ENCODE measurements around the gene MC3R. TPM values are rescaled to one million over a fixed set of nuclear protein-coding genes. Genes with fewer than 3 reads are reported as not detected.
"Not testable (repeated sequence)": the region's sequence is repeated elsewhere in the genome, so short reads cannot be mapped to it uniquely, and the experiment has no call there.

MC3R gene
- total and polyA plus RNA-seq, 2 of the 8 experiments (the other 6 are each of a cell fraction or from before 2014, with no cell fraction given) = not detected

GRCh38 chr20:56221186-56221585 lies 27.3 kb upstream of the MC3R start:
- H3K36me3 ChIP-seq (ENCODE audit: control insufficient read depth in 2 of 4, insufficient read depth in 4 of 4, low read length in 3 of 4); H3K79me2 ChIP-seq (ENCODE audit: control insufficient read depth in 1 of 2, insufficient read depth in 2 of 2, low read length in 2 of 2); H4K5ac ChIP-seq (ENCODE audit: insufficient read length, low read depth, low read length); H2BK20ac ChIP-seq (ENCODE audit: low read length); H3K4ac ChIP-seq (replicated peaks; ENCODE audit: insufficient read length, low read depth, low read length); H2AK5ac ChIP-seq (ENCODE audit: low read depth, low read length); H3K27ac ChIP-seq (ENCODE audit: low read depth, low read length); H3K23me2 ChIP-seq (ENCODE audit: low read depth, low read length); H4K91ac ChIP-seq (replicated peaks; ENCODE audit: insufficient read length, low read length); H4K8ac ChIP-seq (ENCODE audit: extremely low read depth, insufficient read depth, low read length); H2AFZ ChIP-seq (ENCODE audit: low read length); H4K20me1 ChIP-seq (replicated peaks in 1 of 2; ENCODE audit: control insufficient read depth in 1 of 2, insufficient read depth in 2 of 2, low read length in 2 of 2); DNase-seq (ENCODE audit: low read depth in 1 of 2, low spot score in 2 of 2); H3K4me1 ChIP-seq (replicated peaks in 1 of 4; ENCODE audit: control insufficient read depth in 3 of 4, insufficient read depth in 4 of 4, low read length in 3 of 4); H3K27me3 ChIP-seq (replicated peaks in 1 of 4; ENCODE audit: control insufficient read depth in 3 of 4, extremely low read depth in 1 of 4, insufficient read depth in 3 of 4, low read length in 3 of 4); H2BK12ac ChIP-seq (ENCODE audit: low read depth, low read length); H3K4me2 ChIP-seq (ENCODE audit: insufficient read depth in 1 of 2, low read depth in 2 of 2, low read length in 2 of 2); CTCF ChIA-PET (ENCODE audit: partially characterized antibody); H3K4me3 ChIP-seq (ENCODE audit: extremely low read depth in 1 of 4, insufficient read depth in 2 of 4, low read depth in 3 of 4, low read length in 4 of 4); H3K14ac ChIP-seq (ENCODE audit: insufficient read length); H2BK15ac ChIP-seq (ENCODE audit: low read length); H3K79me1 ChIP-seq (ENCODE audit: low read depth, low read length); H3K9ac ChIP-seq (replicated peaks in 1 of 4; ENCODE audit: extremely low read depth in 1 of 4, low read depth in 3 of 4, low read length in 3 of 4); H2BK5ac ChIP-seq (ENCODE audit: low read depth, low read length); H3K23ac ChIP-seq (ENCODE audit: insufficient read length); POLR2A ChIA-PET (ENCODE audit: partially characterized antibody); H3K18ac ChIP-seq (ENCODE audit: extremely low read depth, low read length); H3K56ac ChIP-seq (replicated peaks; ENCODE audit: insufficient read length, low read depth, low read length); FAIRE-seq; H2BK120ac ChIP-seq (replicated peaks; ENCODE audit: low read depth, low read length): not testable (repeated sequence)
- WGBS, 2 experiments (ENCODE audit: extremely low coverage in 1 of 2, insufficient coverage in 1 of 2, insufficient read length in 1 of 2, insufficient replicate concordance in 2 of 2, low coverage in 1 of 2, low lambda C conversion rate in 2 of 2, missing lambda C conversion rate in 1 of 2) = 88% methylated on average over 4 of the region's 4 CpGs; no CpG with 5 or more reads in 1 of the 2 experiments
- H3K9me3 ChIP-seq (ENCODE audit: insufficient read depth in 2 of 2, low read depth in 1 of 2, low read length in 1 of 2) = peaks cover 43 to 80% of the 10 kb centered on the region in 2 experiments
